ENCODE data around the gene PCDH20. TPM values are rescaled to one million over a fixed set of nuclear protein-coding genes. Genes with fewer than 3 reads are reported as not detected.

Gene PCDH20
- 0.72 TPM in 1 of 2 replicates, not detected in the other for total RNA-seq

GRCh38 chr13:61415749-61416148 lies at the start of gene PCDH20:
Gene PCDH20 (minus strand): TSS chr13:61415849. CDS start chr13:61415158, 691 bp downstream.

